ENCODE data around the gene KREMEN2.
"Not testable (repeated sequence)": the region's sequence is repeated elsewhere in the genome, so short reads cannot be mapped to it uniquely, and the experiment has no call there.

Gene KREMEN2

DNA sequence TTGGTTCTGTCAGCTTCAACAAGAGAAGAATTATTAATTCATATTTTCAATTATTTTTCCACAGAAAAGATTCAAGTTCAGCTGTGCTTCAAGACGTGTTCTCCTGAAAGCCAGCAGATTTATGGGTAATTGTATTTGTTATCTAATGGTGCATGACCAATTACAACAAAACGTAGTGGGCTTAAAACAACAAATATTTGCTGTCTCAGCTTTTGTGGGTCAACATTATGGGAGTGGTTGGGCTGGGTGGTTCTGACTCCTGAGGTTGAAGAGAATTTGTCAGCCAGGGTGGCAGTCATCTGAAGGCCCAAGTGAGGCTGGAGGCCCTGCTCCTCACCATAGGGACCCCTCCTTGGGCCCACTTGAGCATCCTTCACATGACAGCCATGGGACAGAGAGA, 24.1 kb upstream of the KREMEN2 start:
- DNase-seq (ENCODE audit: low read depth, low spot score): no peak

DNA sequence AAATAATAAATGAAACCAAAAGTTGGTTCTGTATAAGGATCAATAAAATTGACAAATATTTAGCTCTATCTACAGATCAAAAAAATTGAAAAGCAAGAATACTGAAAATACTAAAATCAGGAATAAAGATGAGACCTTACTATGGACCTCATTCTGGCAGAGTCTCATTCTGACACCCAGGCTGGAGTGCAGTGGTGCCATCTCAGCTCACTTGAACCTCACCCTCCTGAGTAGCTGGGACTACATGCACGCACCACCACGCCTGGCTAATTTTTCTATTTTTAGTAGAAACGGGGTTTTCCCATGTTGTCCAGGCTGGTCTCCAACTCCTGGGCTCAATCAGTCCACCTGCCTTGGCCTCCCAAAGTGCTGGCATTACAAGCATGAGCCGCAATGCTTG, 22.0 kb upstream of the KREMEN2 start:
- DNase-seq (ENCODE audit: low read depth, low spot score): no peak

- not testable (repeated sequence) for DNase-seq (ENCODE audit: low read depth, low spot score)
Observed at GRCh38 chr16:2943716-2944115, 20.4 kb upstream of the KREMEN2 start.

- DNase-seq (ENCODE audit: low read depth, low spot score): no peak
Observed at GRCh38 chr16:2946649-2947048, 17.4 kb upstream of the KREMEN2 start.

DNA sequence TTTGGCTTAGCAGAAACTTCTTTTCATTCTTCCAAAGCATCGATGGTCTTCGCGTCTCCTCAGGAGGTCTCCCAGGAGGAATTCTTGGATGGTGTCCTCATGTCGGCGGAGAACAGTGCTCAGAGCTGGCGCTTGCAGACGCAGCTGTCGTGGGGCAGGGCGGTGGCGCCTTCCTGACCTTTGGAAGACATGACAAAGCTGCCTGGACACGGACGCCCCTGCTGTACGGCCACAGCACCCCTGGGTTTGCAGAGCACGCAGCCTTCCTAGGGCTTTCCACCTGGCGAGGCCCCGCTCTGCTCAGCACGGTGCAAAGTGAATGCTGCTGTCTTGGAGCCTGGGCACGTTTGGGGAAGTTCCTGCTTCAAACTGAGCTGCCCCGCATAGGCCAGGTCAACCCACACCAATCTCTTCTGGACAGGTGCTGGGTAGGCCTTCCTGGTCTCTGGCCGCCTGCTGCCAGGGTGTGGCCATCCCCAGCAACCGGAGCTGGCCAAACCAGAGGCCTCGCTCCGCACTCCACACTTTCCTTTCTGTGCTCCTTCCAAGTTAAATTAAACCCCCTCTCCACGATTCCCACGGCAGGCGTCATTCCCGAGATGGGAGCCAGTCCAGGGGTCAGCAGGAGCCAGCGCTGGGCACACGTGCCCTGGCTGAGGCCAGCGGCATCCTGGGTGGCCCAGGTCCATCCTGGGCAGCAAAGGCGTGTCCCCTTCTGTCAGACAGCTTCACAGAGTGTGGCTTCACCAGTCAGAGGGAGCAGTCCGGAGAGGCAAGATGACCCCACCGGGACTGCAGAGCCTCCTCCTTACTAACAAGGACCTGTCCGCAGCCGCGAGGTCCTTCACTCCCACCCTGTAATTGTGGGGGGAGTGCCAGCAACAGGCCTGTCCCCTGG, 15.0 kb upstream of the KREMEN2 start:
- DNase-seq (ENCODE audit: low read depth, low spot score): no peak

DNA sequence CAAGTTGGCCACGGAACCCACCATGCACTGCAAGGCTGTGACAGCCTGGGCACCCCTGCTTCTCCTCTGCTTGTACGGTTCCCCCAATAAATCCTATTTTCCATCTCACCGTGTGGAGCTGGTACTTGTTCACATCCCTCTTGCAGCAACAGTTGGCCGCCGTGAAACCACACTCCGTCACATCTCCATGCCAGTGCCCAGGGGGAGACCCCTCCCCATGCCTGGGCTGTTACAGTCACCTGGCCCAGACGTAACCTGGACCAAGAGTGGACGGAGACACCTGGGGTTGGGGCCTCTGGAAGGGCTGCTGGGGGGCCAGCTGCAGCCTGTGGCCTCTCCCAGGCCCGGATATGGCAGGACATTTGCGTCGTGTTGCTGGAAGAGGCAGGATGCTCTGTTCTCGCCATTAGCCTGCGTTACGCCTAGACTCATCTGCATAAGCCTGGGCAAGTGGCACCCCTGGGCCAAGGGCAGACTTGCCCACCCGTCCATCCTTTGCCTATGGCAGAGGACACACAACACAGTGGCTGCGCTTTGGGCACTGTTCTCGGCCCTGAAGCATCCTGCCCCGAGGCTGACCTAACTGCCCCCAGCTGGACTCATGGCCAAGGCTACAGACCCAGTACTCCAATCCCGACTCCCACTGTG, 14.2 kb upstream of the KREMEN2 start:
- no peak for DNase-seq (ENCODE audit: low read depth, low spot score)

- DNase-seq (ENCODE audit: low read depth, low spot score): no peak
Observed at GRCh38 chr16:2950353-2950724, 13.7 kb upstream of the KREMEN2 start.

DNA sequence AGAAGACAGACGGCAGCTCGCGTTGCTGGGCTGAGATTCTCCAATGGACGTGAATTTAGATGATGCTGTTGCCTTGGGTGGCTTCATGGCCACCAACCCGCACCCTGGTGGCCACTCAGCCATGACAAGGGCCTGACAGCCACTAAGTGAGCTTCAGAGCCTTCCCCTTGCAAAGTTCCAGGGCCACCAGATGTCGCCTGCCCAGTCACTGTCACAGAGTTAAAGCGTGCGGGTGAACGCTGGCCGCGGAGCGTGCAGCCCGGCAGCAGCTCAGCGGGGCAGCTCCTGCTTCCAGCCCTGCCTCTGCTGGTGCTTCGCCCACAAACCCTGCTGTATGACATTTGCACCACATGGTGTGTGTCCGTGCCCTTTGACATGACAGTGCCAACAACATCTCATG, 13.3 kb upstream of the KREMEN2 start:
- no peak for DNase-seq (ENCODE audit: low read depth, low spot score)

- DNase-seq (ENCODE audit: low read depth, low spot score): no peak
Observed at GRCh38 chr16:2952679-2953078, 11.4 kb upstream of the KREMEN2 start.

DNA sequence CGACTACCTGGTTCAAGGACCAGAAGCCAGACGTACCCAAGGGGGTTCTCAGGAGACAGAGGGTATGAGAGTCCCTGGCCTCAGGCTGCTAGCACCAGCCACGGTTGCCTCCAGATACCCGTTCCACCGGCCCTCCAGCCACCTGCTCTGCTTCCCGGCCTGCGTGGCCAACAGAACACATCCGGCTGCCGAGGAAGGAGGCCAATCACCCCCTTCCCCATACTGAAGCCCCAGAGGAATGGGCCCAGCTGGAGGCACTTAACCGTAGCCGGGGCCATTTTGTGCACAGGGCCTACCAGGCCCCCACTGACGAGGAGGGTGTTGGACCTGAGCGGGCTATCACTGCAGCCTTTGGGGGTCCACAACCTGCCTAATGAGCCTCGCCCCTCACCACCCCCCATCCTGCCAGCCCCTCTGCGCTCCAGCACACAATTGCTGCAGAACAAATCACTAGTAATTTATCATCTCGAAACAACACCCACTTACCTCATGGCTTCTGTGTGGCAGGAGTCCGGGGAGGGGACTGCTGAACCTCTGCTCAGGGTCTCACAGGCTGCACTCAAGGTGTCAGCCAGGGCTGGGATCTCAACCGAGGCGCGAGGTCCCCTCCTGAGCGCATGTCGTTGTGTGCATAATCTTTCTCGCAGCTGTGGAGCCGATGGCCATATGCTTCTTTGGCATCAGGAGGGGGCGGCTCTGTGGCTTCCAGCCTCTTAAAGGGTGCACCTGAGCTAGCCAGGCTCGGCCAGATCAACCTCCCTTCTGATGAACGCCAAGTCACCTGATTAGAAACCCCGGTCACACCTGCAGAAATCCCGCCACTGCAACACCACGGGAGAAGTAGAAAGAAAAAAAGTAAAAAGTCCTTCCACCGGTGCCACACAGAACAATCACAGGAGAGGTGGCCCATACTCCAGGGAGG, 10.1 kb upstream of the KREMEN2 start:
- DNase-seq (ENCODE audit: low read depth, low spot score): no peak

DNA sequence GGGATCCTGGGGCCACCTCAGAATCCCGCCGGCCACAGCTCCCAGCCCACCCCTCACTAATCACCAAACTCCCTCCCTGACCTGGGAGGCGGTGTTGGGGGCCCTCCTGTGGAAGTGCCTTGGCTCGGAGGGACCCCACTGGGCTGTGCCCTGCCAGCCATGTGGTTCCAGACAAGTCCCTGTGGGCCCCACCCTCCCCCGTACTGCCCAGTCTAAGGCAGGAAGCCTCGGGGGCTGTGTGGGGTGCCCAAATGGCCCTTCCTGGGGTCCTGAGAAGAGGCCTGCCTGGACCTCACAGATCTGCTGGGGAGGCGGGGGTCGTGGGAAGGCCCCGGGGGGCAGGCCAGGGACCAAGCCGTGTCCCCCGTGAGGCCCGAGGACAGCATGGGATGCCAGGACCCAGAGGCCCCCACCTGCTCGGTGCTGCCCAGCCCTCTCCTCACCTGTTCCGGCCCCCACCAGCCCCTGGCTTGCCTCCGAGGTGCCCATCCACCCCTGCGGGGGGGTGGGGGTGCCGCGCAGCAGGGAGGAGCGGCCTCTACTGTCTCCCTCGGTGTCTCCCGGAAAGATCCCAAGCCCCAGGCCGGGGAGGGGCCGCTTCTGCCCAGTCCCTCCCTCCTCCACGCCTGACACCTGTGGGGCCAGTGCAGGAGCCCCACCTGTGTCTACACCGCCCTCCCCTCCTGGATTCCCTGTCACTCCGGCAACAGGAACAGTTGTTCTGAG, 9.3 kb upstream of the KREMEN2 start:
- DNase-seq (ENCODE audit: low read depth, low spot score): no peak

GRCh38 chr16:2955438-2955778, 8.7 kb upstream of the KREMEN2 start:
- DNase-seq (ENCODE audit: low read depth, low spot score): no peak

GRCh38 chr16:2955779-2956578, 8.1 kb upstream of the KREMEN2 start:
- no peak for DNase-seq (ENCODE audit: low read depth, low spot score)

DNA sequence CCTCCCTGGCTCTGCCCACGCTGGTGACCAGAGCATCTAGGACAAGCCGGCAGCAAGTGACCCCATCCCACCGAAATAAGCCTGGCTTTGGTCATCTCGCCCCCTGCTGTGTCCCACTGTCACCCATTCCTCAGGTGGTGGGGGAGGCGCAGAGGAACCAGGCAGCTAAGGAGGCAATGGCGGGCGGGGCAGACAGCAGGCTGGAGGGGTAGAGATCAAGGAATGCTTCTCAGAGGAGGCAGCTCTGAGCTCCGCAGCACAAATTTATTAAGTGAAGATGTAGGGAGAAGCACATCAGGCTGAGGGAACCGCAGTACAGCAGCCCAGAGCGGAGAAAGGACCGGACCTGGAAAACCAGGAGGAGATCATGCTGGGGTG, 7.5 kb upstream of the KREMEN2 start:
- DNase-seq (ENCODE audit: low read depth, low spot score): no peak

- no peak for DNase-seq (ENCODE audit: low read depth, low spot score)
Observed at GRCh38 chr16:2959206-2959605, 4.9 kb upstream of the KREMEN2 start.

DNA sequence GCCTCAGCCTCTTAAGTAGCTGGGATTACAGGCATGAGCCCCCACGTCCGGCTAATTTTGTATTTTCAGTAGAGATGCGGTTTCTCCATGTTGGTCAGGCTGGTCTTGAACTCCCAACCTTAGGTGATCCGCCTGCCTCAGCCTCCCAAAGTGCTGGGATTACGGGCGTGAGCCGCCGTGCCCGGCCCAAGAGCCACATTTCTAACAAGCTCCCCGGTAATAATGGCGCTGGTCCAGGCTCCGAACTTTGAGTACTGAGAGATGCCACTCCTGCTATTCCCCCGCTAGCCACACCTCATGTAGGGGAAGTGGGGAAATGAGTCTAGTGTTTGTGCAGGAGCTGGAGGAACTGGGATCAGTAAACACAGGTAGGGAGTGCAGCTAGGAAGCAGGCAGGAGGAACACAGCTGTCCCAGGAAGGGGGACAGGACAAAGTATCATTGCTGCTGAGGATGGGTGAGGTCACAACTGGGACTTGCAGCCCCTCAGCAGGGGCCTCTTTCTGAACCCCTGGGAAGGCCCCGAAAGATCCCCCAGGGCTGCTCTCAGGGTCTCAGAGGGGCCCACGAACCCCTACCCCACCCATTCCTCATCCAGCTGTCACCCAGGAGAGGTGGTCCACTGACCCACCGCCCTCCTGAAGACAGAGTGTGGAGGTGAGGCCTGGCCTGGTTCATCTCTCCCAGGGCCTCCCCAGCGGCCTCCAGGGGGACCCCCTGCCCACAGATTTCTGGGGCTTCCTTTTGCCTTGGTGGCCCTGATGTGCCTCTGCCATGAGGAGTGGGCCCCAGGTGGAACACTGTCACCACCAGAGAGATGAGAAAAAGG, 3.7 kb upstream of the KREMEN2 start:
- no peak for DNase-seq (ENCODE audit: low read depth, low spot score)

DNA sequence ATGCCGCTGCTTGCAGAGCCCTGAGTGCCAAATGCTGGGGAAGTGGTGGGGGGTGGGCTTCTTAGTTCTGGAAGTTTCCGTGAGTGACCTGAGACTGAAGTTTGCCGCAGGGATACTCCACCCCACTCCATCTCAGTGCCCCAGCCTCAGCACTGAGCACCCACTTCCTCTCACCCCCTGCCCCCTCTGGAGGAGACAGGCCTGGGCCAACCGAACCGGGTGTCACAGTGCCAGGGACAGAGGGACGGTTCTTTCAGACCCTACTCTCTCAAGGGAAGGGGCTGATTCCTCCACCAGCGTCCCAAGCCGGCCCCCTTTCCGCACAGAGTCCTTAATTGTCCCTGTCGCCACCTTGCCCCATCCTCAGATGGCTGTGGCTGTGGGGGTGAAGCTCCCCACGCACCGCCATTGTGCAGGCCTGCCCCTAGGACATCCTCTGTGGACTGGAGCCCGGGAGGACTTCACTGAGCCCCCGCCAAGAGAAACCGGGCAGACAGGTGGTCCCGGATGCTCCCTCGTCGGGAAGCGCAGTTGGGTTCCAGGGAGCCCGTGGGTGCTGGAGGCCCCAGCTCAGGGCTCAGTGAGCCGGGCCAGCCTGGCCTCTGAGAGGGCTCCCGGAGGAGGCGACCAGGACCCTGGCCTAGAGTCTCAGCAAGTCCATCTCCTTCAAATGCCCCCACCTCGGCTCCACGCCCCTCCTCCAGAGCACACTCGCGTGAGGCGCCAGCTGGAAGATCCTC, 1.6 kb upstream of the KREMEN2 start:
- no peak for DNase-seq (ENCODE audit: low read depth, low spot score)

- DNase-seq (ENCODE audit: low read depth, low spot score): no peak
Observed at GRCh38 chr16:2963074-2963722, 877 bp upstream of the KREMEN2 start.

Data from brain pericyte (primary cell).